Prostate gland (tissue), 2 donors: ENCODE results near the gene VEPH1.

Source experiments
- CTCF ChIP-seq, 4 experiments: fragments of 200-600 bp in 2 of 4; fragments of 450-650 bp in 2 of 4; sonication (generic) in 2 of 4; IDR thresholded peaks; 1 replicate in 3 of 4; 2 replicates in 1 of 4; pipeline ENCODE4 v1.5.1; 2016 to 2019; ENCODE audit warnings: antibody characterized with exemption in 4 of 4, mild to moderate bottlenecking in 2 of 4, moderate library complexity in 2 of 4
- POLR2A ChIP-seq: fragments of 450-650 bp; IDR thresholded peaks from one replicate; pipeline ENCODE4 v1.6.1; 2016; ENCODE audit warnings: antibody characterized with exemption, mild to moderate bottlenecking

- TF ChIP-seq POLR2A (no peak), CTCF (IDR thresholded peaks at IDR 0.05) (no peak)
Measured at GRCh38 chr3:157508461-157508860, 5.2 kb upstream of the VEPH1 start.
